Skin epidermis (tissue), 12 donors: ENCODE data around the gene TFF2.

Source experiments
- H3K27ac ChIP-seq, 21 experiments: fragments of 200-600 bp; sonication (generic) in 11 of 21; one replicate each; pipeline ENCODE4 v1.5.0; 2020; ENCODE audit warnings: mild to moderate bottlenecking in 3 of 21, inconsistent platforms in 2 of 21, moderate library complexity in 2 of 21
- H3K4me3 ChIP-seq, 7 experiments: fragments of 200-600 bp; sonication (generic) in 2 of 7; one replicate each; pipeline ENCODE4 v1.5.0; 2020; ENCODE audit warnings: inconsistent platforms in 2 of 7, mild to moderate bottlenecking in 2 of 7, moderate library complexity in 1 of 7

TFF2 gene

GRCh38 chr21:42349420-42350317 lies 1.1 kb downstream of the TFF2 start:
- H3K27ac ChIP-seq: no peak overlapping the region
- no peak overlapping the region for H3K4me3 ChIP-seq

- H3K4me3 ChIP-seq: no peak overlapping the region
Measured at GRCh38 chr21:42348762-42349161, 2.0 kb downstream of the TFF2 start.

GRCh38 chr21:42347601-42348327 lies 3.0 kb downstream of the TFF2 start:
- no peak overlapping the region for H3K4me3 ChIP-seq
- no peak overlapping the region for H3K27ac ChIP-seq

More at GRCh38 chr21:42348762-42349161, 2.0 kb downstream of the TFF2 start:
- H3K27ac ChIP-seq: no peak overlapping the region

- no peak overlapping the region for H3K27ac ChIP-seq
- no peak overlapping the region for H3K4me3 ChIP-seq
Measured at GRCh38 chr21:42346866-42347600, 3.8 kb downstream of the TFF2 start.

- no peak overlapping the region for H3K4me3 ChIP-seq
Measured at GRCh38 chr21:42346441-42346840, 4.4 kb downstream of the TFF2 start.

GRCh38 chr21:42344631-42345030 lies 6.2 kb downstream of the TFF2 start:
- Histone ChIP-seq H3K27ac (no peak overlapping the region), H3K4me3 (no peak overlapping the region)

More at GRCh38 chr21:42346441-42346840, 4.4 kb downstream of the TFF2 start:
- H3K27ac ChIP-seq: no peak overlapping the region

GRCh38 chr21:42343963-42344510 lies 6.8 kb downstream of the TFF2 start:
- no peak overlapping the region for H3K4me3 ChIP-seq
- no peak overlapping the region for H3K27ac ChIP-seq

GRCh38 chr21:42343556-42343955 lies 7.2 kb downstream of the TFF2 start:
- Histone ChIP-seq H3K27ac (no peak overlapping the region), H3K4me3 (no peak overlapping the region)

GRCh38 chr21:42343101-42343500 lies 7.7 kb downstream of the TFF2 start:
- H3K4me3 ChIP-seq: no peak overlapping the region
- no peak overlapping the region for H3K27ac ChIP-seq

- Histone ChIP-seq H3K4me3 (no peak overlapping the region), H3K27ac (no peak overlapping the region)
Measured at GRCh38 chr21:42341776-42342542, 8.8 kb downstream of the TFF2 start.

- Histone ChIP-seq H3K4me3 (no peak overlapping the region), H3K27ac (no peak overlapping the region)
Measured at GRCh38 chr21:42340187-42341050, 10.4 kb downstream of the TFF2 start.

- no peak overlapping the region for H3K27ac ChIP-seq
- no peak overlapping the region for H3K4me3 ChIP-seq
Measured at GRCh38 chr21:42338729-42339715, 11.8 kb downstream of the TFF2 start.

- Histone ChIP-seq H3K4me3 (no peak overlapping the region), H3K27ac (no peak overlapping the region)
Measured at GRCh38 chr21:42337830-42338728, 12.7 kb downstream of the TFF2 start.

- no peak overlapping the region for H3K27ac ChIP-seq
Measured at GRCh38 chr21:42337276-42337675, 13.5 kb downstream of the TFF2 start.

GRCh38 chr21:42336054-42336453 lies 14.7 kb downstream of the TFF2 start:
- H3K27ac ChIP-seq: no peak overlapping the region
- H3K4me3 ChIP-seq: no peak overlapping the region

More at GRCh38 chr21:42337276-42337675, 13.5 kb downstream of the TFF2 start:
- H3K4me3 ChIP-seq: no peak overlapping the region
